Activated CD8-positive, alpha-beta memory T cell treated with anti-CD3 and anti-CD28 coated beads, Interleukin-2, amount 50 U/mL, for 1 hour (primary cell): Measurements from ENCODE around the gene CRYM.
"Not testable (repeated sequence)": the region's sequence is repeated elsewhere in the genome, so short reads cannot be mapped to it uniquely, and the experiment has no call there.

Source experiments
- DNase-seq: peaks from one replicate; pipeline ENCODE4 v3.0.0-alpha.2; 2020; ENCODE audit errors: extremely low read depth

CRYM gene

DNA sequence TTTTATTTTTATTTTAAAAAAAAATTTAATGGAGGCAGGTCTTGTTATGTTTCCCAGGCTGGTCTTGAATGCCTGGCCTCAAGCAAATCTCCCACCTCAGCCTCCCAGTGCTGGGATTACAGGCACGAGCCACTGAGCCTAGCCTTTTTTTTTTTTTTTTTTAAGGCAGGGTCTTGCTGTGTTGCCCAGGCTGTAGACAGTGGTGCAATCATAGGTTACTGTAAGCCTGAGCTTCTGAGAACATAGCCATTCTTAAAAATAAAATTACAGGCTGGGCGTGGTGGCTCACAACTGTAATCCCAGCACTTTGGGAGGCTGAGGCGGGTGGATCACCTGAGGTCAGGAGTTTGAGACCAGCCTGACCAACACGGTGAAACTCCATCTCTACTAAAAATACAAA, 29.9 kb downstream of the CRYM start:
- DNase-seq = not testable (repeated sequence)

DNA sequence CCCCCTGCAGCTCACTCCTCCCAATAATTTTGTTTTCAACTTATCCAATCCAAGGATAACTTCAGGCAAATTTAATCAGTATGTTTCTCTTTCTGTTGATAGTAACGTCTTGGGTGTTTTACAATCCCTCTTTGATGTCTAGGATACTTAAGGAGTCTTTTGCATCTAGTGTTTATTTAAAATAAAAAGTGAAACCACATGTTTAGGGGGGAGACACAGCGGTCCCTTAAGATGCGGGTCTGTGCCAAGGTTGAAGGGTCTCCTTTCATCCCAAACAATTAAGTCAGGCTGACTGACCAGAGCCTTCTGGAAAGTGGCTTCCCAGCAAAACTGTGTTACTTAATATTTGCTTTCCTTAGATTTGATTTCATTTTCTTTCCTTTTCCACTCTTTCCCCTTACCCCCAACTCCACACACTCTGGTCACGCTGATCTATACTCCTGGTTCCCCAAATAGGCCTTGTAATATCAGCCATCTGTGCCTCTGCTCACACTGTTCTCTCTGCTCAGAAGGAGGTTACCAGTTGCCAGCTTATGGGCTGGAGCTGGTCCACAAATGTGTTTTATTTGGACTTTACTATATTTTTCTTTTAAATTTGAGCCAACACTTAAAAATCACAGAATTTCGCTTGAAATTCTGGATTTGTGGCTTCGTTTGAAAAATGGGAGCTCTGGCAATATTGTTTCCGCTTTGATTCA, 33.4 kb downstream of the CRYM start:
- no peak for DNase-seq

DNA sequence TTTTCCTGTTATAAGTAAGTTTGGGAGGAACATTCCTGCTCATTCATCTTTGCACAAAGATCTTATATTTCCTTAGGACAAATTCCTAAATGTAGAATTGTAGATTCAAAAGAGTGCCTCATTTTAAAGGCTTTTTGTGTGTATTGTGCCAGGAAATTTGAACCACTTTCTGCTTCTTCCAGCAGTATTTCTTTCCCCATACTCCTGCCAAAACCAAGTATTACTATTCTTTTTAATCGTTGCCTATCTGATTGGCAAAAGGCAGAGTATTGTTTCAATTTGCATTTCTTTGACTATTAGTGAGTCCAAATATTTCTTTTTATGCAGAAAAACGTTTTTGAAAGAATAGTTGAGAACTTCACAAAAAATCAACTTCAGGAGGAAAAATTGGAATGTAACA, 35.3 kb downstream of the CRYM start:
- DNase-seq = no peak

DNA sequence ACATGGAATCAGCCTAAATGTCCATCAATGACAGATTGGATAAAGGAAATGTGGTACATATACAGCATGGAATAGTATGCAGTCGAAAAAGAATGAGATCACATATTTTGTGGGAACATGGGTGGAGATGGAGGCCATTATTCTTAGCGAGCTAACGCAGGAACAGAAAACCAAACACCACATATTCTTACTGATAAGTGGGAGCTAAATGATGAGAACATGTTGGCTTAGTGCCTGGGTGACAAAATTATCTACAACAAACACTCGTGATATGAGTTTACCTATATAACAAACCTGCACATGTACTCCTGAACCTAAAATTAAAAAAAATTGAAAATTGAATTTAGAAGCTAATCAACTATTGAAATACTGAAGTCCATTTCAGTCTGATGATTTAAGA, 38.4 kb downstream of the CRYM start:
- no peak for DNase-seq

DNA sequence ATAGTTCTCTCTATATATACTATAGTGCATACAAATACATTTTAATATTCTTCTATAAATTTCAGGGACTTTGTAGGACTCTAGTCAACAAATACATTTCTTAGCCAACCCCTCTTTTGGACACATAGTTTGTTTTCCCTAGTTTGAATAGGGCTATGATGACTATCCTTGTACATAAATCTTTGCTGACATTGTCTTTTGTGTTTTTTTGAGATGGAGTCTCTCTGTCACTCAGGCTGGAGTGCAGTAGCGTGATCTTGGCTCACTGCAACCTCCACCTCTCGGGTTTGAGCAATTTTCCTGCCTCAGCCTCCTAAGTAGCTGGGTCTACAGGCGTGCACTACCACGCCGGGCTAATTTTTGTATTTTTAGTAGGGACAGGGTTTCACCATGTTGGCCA, 41.3 kb downstream of the CRYM start:
- DNase-seq = no peak

DNA sequence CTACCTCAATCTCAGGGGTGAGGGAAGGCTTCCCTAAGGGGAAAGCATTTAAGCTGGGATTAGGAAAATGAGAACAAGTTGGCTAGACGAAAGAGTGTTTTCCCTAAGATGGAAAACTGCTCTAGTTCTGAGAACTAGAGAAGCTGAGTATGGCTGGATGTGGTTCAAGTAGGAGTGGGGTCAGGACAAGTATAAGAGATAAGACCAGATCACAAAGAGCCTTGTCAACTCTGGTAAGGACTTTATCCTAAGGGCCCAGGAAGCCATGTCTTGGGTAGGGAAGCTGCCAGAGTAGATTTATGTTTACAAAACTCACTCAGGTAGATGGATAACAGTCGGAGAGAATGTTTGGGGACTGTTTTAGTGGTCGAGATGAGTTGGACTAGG, 42.9 kb downstream of the CRYM start:
- DNase-seq = no peak

DNA sequence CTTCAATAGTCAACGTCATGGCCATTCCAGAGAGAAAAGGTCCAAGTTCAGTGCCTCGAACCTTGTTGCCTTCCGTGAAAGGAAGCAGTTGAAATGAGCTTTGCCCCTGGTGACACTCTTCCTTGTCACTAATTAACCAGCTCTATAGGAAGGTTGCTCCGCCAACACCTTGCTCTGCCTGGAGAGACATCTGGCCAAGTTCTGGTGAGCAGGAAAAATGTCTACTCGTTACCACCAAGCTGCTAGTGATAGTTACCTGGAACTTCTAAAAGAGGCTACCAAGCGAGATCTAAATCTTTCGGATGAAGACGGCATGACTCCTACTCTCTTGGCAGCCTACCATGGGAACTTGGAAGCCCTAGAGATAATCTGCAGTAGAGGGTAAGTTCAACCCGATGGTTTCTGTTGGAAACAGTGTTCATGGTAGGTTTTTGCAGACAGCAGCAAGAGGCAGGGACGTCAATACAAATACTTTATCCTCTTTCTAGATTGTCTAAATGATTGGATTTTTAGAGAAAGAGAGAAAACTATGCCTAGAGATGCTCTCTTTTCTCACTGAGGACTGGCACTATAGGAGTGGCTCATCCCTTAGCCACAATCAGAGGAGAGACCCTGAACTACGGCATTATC, 44.5 kb downstream of the CRYM start, which contains the start of gene ANKS4B:
ANKS4B (plus strand) TSS at position 179 of the 630 bp plus-strand sequence; CDS start at position 218, 39 bp downstream.
- DNase-seq = no peak

DNA sequence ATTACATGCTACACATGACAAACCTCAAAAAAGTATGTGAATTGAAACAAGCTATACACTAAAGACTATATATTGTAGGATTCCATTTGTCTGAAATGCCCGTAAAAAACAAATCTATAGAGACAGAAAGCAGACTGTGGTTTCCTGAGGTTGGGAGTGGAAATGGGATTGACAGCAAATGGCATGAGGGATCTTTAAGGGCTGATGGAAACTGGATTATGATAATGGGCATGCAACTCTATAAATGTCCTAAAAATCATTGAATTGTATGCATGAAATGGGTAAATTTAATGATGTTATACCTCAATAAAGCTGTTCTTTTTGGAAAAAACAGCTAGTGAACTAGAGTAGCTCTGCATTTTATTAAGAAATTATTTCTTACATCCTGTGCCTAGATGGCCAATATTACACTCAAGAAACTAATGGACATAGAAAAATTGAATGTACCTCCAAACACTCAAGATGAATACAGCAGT, 45.0 kb downstream of the CRYM start:
- no peak for DNase-seq

DNA sequence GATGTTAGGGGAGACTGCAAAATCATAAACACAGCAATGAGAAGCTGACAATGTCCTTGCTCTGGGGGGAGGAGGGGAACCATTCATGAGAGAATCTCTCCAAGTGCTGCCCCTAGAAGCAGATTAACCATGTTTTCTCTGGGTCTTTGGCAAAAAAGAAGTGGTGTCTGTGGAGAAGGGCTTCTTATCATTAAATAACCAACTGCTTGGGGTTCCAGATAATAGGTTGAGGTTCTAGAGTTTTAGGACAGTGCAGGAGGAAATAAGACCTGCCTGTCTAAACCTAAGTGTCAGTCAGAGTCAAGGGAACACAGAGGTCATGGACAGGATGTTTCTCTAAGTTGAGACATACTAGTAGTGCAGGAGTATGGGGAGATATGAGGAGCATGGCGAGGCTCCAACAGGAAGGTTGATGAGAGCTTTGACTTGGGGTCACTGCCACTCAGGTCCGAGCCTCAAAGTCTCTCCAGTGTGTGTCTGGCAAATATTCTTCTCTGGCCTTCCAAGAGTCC, 49.7 kb downstream of the CRYM start:
- no peak for DNase-seq

DNA sequence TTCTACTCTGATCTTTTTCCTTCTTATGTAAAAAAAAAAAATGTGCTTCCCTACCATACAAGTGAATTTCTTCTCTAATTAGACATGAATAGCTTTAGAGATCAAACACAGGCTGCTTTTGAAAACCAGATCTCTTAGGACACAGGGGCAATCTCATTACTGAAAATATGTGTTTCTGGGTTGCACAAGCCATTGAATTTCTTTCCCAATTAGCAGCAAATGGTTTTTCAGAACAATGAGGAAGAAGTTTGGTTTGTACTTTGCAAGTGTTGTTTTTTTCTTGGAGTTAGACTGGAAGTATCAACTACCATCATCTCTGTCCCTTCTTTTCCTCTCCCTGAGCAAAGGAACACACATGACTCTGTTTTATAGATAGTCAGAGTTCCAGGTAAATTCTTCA, 50.2 kb downstream of the CRYM start:
- no peak for DNase-seq

DNA sequence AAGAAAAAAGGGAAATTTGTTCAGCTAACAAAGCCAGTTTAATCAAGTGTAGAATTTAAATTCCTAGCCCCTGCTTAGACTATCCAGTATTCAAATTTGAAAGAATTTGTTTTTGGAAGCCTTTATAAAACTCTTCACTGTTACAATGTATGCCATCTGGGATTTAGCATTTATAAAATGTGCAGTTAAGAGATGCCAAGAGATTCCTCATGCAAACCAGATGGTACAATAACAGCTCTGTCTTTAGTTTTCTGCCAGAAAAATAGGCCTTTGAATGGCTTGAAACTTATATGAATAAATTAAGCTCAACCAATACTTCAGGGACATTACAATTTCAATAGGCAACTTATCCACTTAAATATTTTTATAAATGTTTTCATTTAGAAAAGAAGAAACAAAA, 51.3 kb downstream of the CRYM start:
- no peak for DNase-seq

DNA sequence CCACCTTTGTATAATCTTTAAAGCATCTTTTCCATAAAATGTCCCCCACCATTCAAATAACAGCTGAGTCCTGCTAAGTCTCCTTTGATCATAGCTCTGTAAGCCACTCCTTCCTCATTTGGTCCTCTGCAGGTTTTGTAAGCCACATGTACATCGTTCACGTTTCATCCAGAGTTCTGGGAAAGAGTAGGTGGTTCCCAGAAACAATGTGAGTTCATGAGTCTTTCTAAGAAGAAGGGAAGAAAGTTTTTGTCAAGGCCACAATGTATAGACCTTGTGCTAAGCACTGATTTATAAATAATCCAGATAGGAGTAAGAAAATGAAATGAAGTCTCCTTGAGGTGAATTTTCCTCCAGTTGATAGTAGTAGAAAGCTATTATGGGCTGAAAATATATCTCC, 53.3 kb downstream of the CRYM start:
- DNase-seq = no peak

DNA sequence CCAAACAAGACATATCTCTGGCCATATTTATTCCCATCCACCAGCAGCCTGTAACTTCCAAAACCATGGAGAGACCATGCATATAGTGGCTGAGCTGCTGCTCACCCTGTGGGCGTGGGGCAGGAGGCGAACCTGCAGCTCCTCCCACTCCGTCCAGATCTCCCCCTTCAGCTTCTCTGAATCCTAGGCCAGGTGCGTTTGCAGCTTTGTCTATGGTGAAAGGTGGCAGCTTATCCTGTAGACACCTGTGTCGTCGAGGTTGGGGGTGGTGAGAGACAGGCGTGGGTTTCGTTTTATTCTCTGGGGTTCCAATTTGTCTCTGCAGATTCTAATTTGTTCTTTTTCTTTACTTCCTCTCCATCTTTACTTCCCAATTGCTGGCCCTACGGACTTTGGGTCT, 54.3 kb downstream of the CRYM start:
- no peak for DNase-seq

DNA sequence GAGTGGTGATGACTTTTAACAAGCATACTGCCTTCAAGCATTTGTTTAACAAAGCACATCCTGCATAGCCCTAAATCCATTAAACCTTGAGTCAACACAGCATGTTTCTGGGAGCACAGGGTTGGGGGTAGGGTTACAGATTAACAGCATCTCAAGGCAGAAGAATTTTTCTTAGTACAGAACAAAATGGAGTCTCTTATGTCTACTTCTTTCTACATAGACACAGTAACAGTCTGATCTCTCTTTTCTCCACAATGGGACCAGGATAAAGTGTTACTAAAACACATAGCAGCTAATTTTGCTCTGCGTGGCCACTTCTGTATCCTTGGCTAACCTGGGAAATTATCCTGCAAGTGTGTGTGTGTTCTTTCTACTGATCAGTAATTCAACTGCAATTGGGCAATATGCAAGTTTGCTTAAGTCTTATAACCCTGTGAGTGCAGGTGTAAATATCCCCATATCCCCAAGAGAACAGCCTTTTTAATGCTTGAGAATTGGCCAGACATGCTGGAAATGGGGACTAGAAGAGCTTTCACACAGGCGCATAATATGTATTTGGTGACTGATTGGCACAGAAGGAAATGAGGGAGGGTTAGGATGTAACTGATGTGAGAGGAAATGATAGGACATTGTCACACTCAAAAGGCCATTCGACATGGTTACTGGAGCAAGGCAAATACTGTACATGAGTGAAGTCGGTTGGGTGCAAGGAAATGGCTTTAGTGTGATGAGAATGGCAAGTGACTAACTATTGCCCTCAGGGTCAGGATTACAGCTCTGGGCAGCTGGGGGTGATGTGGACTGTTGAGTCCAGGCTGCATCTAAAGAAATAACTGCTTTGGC, 55.4 kb downstream of the CRYM start:
- DNase-seq = no peak

DNA sequence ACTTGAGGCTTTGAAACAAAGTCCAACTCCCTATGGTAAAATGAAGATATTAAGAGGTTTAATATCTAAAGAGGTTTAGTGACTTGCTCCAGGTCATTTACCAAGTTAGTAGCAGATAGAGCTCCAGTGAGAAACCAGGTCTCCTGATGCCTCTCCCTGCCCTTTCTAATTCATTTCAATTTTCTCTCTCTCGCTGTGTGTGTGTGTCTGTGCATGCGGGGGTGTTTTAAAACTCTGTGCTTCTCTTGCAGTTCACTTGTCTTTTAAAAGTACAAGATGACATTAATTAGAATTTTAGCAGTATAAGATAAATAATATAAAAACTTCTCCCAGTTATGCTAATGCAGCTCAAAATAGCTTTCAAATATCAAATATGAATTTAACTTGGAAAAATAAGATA, 58.5 kb downstream of the CRYM start:
- no peak for DNase-seq

DNA sequence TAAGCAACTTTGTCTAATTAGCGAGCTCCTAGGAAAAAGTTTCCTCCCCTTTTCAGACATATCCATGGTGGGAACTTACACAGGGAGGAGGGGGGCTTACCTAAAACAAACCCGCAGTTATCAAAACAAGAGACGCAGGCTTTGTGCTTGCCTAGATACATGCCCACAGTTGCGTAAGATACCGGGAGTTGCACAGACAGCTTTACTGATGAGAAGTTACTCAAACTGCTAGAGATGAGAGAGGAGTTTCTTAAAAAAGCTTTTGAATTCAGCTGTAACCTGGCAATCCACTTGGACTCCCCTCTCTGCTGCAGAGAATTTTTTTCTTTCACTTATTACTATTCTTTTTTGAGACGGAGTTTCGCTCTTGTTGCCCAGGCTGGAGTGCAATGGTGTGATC, 59.9 kb downstream of the CRYM start:
- DNase-seq = no peak

DNA sequence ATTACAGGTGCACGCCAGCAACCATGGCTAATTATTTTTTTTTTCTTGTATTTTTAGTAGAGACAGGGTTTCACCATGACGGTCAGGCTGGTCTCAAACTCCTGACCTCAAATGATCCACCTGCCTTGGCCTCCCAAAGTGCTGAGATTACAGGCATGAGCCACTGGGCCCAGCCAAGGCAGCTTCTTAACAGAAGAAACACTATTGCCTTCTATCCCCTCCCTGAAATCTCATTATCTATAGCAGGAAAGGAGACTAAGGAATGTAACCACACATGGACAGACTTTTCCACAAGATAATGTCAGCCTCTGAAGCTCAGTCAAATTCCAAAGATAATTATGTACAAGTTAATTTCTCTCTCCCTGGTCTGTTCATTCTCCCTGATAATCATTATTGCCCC, 61.0 kb downstream of the CRYM start:
- no peak for DNase-seq

DNA sequence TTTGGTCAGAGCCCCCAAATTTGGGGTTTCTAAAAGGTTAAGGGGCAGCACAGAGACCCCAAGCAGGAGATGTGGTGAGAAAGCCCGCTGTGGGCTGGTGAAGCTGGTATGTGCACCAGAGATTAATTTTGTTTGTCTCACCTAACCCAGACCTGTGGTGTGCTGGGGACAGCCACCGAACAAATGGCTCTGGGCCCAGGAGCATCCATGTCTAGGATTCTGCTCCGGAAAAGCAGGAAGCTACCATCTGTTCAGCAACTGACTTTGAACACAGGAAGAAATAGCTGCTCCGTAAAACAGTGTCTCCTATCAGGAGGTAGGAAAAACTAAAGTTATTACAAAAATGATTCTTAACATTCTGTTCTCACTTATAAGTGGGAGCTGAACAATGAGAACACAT, 64.0 kb downstream of the CRYM start:
- no peak for DNase-seq

DNA sequence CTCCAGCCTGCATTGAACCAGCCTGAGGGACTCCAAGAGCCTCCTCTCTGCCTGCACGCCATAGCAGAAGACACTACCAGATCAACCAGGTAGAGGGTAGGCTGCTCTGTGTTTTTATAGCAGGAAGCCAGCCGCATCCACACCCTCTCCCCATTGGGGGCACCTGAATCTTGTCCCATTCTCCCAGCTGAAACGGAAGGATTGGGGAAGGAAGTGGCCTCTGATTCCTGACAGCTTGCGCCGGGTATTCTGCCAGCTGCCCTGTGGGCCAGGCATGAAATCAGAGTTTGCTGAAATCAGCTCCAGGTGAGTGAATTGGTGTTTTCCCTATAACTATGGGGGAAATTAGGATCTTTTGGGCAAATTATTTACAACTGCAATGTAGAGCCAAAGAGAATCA, 66.6 kb downstream of the CRYM start, which contains the start of gene ZP2:
ZP2 (minus strand) TSS at position 89 of the 400 bp plus-strand sequence; CDS start at position 62, 27 bp downstream.
- DNase-seq = no peak
